Activated CD4-positive, CD25-positive, alpha-beta regulatory T cell treated with anti-CD3 and anti-CD28 coated beads, Interleukin-2, amount 50 U/mL, for 72 hours (primary cell): ENCODE results near the gene PPM1M.
"Not testable (repeated sequence)": the region's sequence is repeated elsewhere in the genome, so short reads cannot be mapped to it uniquely, and the experiment has no call there.

Experiments
- DNase-seq: peaks from one replicate; pipeline ENCODE4 v3.0.0; 2021

The PPM1M gene

GRCh38 chr3:52279596-52279995, 34.0 kb downstream of the PPM1M start:
- DNase-seq, result no peak

- DNase-seq, result no peak
Measured at GRCh38 chr3:52280050-52280461, 34.5 kb downstream of the PPM1M start.

GRCh38 chr3:52281981-52282801, 36.6 kb downstream of the PPM1M start:
- no peak for DNase-seq

GRCh38 chr3:52283306-52283705, 37.7 kb downstream of the PPM1M start:
- no peak for DNase-seq

DNA sequence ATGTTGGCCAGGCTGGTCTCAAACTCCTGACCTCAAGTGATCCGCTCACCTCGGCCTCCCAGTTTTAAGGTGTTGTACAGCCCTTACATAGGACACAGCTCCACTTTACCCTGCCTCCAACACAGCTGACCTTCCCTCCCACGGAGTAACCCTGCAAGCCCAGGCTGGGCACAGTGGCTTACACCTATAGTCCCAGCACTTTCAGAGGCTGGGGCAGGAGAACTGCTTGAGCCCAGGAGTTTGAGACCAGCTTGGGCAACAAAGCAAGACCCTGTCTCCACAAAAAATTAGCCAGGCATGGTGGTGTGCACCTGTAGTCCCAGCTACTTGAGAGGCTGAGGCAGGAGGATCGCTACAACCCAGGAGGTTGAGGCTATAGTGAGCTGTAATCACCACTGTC, 38.5 kb downstream of the PPM1M start:
- DNase-seq, result not testable (repeated sequence)

DNA sequence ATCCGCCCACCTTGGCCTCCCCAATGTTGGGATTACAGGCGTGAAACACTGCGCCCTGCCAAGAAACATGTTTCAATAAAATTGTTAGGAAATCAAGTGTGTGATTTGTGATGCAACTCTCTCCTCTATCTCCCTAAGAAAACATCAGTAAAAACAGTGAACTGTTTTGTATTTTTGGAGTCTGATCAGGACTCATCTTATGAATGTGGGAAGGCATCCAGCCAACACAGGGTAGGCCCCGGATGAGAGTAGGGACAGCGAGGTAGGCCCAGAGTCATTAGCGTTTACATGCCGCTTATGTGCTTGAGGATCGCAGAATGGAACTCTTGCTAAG, 41.2 kb downstream of the PPM1M start:
- DNase-seq, result no peak

GRCh38 chr3:52288674-52289073, 43.1 kb downstream of the PPM1M start:
- DNase-seq, result no peak

DNA sequence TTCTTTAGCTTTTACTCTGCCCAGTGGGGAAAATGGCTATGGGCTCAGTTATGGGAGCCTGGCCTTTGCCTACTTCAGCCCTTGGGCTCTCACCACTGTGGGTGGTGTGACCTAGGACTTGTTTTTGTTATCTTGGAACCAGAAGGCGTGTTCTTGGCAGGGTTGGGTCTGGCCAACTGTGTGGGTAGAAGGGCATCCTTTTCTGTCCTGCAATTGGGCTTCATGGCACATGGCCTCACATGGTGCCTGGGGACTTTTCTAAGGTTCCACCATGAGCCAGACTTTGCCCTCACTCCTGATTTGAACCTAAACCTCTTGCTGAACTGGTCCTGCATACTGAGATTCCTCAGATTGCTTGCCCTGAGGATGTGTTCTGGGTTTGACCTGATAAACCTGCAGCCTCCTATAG, 43.8 kb downstream of the PPM1M start:
- DNase-seq, result no peak

GRCh38 chr3:52289747-52290595, 44.4 kb downstream of the PPM1M start:
- no peak for DNase-seq

- no peak for DNase-seq
Measured at GRCh38 chr3:52290596-52291507, 45.3 kb downstream of the PPM1M start.

DNA sequence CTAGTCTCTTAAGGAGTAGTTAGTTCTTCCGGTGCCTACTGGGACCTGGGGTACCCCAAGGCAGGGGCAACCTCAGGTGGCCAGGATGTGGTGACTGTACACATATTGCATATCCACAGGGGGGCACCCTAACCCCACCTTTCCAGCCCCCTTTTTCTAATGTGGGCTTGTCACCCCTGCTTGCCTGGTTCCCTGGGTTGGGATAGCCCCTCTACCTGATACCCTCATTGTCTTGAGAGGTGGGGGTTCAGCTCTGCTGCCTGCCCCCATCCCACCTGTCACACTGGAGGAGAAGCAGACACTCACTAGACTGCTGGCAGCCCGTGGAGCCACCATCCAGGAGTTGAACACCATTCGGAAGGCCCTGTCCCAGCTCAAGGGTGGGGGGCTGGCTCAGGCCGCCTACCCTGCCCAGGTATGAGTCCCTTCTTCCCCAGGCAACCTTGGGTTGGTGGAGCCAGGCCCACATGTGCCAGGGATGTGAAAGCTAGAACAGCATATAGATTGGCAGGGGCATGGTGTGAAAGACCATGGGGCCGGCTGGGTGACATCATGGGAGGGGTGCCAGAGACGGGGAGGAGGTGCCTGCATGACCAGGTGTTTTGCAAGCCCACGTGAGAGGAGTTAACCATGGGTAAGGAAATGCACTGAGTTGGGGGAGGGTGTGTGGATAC, 46.1 kb downstream of the PPM1M start:
- no peak for DNase-seq

- no peak for DNase-seq
Measured at GRCh38 chr3:52292247-52293065, 46.9 kb downstream of the PPM1M start.

DNA sequence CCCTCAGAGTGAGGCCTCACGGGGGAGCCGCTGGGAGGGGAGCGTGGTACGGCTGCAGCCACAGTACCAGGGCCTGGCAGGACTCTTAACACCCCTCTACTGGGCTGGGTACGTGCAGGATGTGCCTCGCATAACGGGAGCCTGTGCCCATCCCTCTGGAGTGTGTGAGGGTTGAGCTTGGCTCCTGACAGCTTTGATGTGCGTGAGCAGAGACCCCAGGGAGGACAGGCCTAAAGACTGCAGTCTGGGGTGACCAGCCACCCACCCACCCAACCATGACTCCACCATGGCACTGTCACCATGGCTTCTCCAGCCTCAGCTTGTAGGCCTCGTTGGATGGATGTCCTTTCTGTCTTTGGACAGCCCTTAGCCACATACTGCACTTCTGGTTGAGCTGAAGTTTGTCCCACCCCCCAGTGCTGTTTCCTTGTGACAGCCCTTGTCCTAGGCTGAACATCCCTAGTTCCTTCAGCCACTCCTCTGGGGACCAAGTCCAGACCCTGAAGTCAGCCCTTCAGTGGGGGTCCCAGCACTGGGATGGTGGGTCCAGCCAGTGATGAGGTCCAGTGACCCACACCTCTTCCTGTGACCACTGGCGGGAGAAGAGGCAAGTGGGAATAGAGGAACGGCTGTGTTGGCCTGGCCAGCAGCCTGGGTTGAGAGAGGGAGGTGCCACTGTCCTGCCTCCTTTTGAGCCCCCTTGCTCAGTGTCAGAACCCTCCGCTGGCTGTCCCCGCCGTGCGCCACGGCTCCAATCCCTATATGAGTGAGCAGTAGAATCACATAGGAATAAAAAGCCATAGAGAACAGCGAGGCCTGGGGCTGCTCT, 48.1 kb downstream of the PPM1M start:
- DNase-seq, result no peak

DNA sequence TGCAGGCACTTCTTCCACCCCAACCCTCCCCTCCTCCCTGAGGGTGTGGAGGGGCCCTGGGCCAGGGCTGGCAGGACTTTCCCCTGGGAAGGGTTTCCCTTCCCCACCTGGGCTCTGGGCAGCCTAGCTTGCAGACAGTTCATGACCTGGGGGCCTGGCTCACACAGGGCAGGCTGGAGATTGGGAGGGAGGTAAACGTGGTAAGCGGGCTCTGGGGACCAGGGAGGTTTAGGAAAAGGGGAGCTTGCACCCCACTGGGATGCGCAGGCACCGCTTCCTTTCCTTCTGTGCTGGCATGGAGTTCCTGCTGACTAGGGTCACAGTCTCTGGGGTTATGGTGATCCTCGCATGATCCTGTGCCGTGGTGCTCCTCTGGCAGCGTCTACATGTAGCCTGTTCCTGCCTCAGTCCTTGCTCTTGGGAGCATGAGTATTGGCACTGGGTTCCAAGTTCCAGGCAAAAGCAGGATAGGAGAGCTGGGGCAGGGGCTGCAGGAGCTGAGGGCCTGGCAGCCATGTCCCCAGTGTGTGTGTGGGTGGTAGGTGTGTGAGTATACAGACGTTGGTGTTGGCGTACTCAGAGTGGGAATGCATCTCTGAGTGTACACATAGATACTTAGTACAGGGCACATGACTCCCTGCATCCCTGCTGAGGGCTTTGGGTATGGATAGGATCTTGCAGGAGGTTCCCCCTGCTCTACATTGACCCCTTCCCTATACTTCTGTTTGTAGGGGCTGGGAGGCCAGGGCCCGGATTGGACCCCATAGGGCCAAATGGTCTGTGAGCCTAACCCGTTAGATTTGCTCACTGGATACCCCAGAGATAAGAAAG, 49.0 kb downstream of the PPM1M start:
- no peak for DNase-seq

DNA sequence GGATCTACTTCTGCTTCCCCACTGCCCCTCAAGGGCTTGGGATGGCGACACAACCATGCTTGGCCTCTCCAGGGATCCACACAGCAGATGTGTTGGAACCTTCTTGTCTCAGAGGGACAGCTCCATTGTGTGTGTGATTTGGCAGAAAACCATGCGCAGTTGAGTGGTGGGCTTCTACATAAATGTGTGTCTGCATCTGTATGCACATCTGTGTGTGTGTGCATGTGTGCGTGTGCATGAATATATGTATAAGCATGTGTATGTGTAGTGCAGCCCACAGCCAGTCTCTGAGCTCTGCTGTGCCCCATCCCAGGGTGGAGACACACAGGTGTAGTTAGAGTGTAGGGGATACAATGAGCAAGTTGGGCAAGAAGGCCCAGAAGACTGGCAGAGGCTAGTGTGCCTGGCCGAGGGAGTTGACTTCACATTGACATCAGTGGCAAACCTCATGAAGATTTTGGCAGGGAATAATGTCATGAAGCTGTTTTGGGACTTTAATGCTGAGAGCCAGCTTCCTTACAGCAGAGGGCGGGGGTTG, 50.2 kb downstream of the PPM1M start:
- DNase-seq, result no peak

- DNase-seq, result no peak
Measured at GRCh38 chr3:52297242-52298148, 51.9 kb downstream of the PPM1M start.

- no peak for DNase-seq
Measured at GRCh38 chr3:52298149-52299098, 52.9 kb downstream of the PPM1M start.
